CD1c-positive myeloid dendritic cell (primary cell): ENCODE results near the gene ESYT2.
"Not testable (repeated sequence)": the region's sequence is repeated elsewhere in the genome, so short reads cannot be mapped to it uniquely, and the experiment has no call there.

Experiments
- DNase-seq: peaks from one replicate; pipeline ENCODE4 v3.0.0-alpha.2; 2016; ENCODE audit errors: extremely low spot score

The ESYT2 gene

GRCh38 chr7:158829342-158830210 lies at the start of gene ESYT2:
TSS of gene ESYT2 (minus strand) at chr7:158829509. CDS start at chr7:158829418, 91 bp downstream.
- peak; percentile 99 for DNase-seq

GRCh38 chr7:158878151-158879079 lies 49.1 kb upstream of the ESYT2 start:
- not testable (repeated sequence) for DNase-seq

GRCh38 chr7:158876984-158877383 lies 47.7 kb upstream of the ESYT2 start:
- no peak for DNase-seq

GRCh38 chr7:158869876-158870275 lies 40.6 kb upstream of the ESYT2 start:
- DNase-seq: no peak

- DNase-seq: no peak
Observed at GRCh38 chr7:158868764-158869410, 39.6 kb upstream of the ESYT2 start.

- no peak for DNase-seq
Observed at GRCh38 chr7:158867214-158867984, 38.1 kb upstream of the ESYT2 start.

- no peak for DNase-seq
Observed at GRCh38 chr7:158865977-158866376, 36.7 kb upstream of the ESYT2 start.

GRCh38 chr7:158865462-158865922 lies 36.2 kb upstream of the ESYT2 start:
- DNase-seq: no peak

- DNase-seq: no peak
Observed at GRCh38 chr7:158864833-158865232, 35.5 kb upstream of the ESYT2 start.

GRCh38 chr7:158864507-158864820 lies 35.2 kb upstream of the ESYT2 start:
- no peak for DNase-seq

GRCh38 chr7:158863611-158864506 lies 34.5 kb upstream of the ESYT2 start:
- peak; percentile 40 for DNase-seq

GRCh38 chr7:158862985-158863610 lies 33.8 kb upstream of the ESYT2 start:
- not testable (repeated sequence) for DNase-seq

GRCh38 chr7:158861936-158862704 lies 32.8 kb upstream of the ESYT2 start:
- DNase-seq: no peak

GRCh38 chr7:158861004-158861787 lies 31.9 kb upstream of the ESYT2 start:
- DNase-seq: no peak

- DNase-seq: no peak
Observed at GRCh38 chr7:158860394-158860793, 31.1 kb upstream of the ESYT2 start.

- DNase-seq: no peak
Observed at GRCh38 chr7:158858592-158859503, 29.5 kb upstream of the ESYT2 start.
